SKM-1 (cell line): ENCODE results near the gene PUM1.
"Not testable (repeated sequence)": the region's sequence is repeated elsewhere in the genome, so short reads cannot be mapped to it uniquely, and the experiment has no call there.

ENCODE experiments used
- DNase-seq: peaks from one replicate; lab custom pipeline; 2025; ENCODE audit not compliant: unreplicated experiment; lab: John Stamatoyannopoulos, UW

The PUM1 gene

GRCh38 chr1:30968220-30968971, 97.1 kb downstream of the PUM1 start:
- DNase-seq: no peak

GRCh38 chr1:30966690-30967369, 98.7 kb downstream of the PUM1 start:
- DNase-seq: no peak

DNA sequence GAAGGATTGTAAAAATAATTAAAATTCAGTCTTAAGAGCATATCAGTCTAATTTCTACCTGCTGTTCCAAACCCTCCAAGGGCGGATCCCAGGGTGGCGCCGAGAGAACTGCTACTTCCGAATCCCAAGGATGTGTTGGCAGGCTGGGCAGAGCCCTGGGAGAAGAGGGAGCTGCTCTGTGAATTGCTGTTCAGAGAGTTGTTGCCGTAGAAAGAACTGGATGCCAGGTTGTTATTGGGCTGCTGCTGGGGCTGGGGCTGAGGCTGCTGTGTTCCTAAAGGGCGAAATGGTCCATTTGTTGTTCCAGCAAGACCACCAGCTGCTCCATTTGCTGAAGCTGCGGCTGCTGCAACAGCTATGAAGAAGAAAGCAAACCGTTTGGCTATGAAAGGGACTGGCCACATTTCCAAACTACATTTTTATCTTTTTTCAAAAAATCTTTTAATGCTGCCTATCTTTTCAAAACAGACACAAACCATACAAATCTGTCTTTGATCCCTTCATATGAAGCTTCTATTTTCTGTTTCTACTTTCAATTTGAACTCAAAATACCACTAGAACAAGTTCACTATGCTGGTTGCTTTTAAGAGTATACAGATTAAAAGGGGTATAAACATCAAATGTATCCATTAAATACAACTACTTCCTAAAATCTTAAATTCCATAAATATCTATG, 99.5 kb downstream of the PUM1 start:
- DNase-seq: no peak

DNA sequence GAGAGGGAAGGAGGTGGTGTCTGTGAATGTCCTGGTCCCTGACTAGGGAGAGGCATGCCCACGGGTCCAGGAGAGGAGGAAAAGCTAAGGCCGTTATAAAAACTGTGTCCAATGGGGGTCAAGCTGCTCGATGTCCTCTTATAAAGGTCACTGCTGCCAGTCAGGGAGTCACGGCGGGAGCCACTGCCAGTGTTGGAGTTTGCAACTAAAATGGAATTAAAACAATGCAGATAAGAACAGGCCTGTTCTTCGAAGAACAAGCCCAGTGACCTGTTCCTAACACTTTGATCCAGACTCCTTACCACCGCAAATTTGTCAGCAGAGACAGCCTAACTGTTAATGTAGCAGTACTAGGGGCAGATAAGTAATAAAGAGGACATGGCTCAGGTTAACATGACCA, 100.8 kb downstream of the PUM1 start:
- no peak for DNase-seq

DNA sequence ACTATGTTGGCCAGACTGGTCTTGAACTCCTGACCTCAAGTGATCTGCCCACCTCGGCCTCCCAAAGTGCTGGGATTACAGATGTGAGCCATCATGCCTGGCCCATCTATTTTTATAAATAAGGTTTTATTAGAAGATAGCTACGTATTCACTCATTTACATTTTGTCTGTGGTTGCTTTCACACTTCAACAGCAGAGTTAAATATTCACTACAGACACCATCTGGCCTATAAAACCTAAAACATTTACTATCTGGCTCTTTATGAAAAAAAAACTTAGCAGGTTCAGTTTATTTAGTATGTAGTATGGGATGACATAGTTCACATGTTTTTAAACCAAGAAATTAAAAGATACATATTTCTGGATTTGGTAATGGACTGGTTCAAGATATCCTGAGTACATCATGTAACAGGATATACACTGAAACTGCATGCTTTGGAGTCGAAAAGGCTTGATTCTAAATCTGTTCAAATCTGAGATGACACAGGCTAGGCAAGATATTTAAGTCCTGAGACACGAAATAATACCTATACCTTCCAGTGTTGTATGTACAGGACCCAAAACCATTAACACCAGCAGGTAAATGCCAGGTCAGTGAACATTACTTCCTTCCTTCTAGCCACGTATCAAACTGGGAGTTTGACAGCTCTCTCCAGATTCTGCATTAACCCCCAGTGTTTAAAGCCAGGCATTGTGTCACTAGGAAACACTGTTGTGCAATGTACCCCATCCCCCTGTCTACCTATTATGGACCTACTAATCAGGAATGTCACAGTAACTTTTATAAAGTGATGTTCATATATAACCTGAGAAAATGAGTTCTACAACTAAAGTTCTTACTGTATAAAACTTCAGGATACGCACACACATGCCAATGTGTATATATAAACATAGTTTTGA, 102.7 kb downstream of the PUM1 start:
- no peak for DNase-seq

DNA sequence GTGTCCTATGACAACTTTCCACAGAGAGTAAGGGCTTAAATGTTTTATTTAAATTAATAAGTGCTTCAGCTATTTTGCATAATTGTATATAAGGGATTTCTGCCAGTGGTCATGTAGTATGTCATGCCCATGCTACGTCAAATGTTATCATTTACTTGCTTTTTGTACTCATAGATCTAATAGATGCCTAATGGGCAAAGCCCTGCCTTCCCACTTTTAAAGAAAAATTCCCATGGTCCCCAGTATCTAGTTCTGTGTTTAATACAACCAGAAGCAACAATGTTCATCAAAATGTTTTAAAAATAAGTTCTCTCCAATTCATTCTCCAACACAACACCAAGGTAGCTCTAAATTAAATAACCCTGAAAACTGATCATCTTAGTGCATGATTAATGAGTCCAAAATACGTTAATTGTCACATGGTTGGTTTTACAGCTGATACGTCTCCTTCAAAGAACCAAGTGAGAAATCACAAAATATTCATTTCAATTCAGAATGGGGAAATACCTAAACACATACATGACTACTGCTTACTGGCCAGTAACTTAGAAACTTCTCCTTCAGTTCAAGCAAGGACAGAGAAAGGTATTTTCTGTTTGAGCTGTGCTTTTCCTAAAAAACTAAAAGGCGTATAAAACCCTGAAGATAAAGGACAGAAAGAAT, 107.8 kb downstream of the PUM1 start:
- DNase-seq: no peak

DNA sequence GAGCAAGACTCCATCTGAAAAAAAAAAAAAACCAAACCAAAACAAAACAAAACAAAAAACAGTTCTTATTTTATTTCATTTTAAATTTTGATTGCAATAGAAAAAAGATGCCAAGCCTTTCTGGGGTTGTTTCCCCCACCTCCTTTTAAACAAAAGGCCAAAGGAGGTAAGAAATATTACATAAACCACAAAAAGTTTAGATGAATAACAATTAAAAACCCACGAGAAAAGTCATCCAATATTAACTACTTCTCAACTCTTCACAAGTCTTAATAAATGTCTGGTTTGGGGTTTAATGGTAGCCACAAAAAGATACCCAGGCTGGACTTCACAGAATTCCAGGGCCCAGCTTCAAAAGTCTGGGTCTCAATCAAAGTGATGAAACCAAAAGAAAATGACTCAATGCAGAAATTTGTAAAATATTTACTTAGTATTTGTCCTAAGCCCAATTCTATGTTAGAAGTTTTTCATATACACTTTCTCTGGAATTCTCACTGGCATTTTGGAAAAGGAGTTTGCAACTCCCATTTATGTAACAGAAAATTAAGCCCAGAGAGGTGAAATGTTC, 110.0 kb downstream of the PUM1 start:
- no peak for DNase-seq

GRCh38 chr1:30953685-30954084, 111.8 kb downstream of the PUM1 start:
- no peak for DNase-seq

DNA sequence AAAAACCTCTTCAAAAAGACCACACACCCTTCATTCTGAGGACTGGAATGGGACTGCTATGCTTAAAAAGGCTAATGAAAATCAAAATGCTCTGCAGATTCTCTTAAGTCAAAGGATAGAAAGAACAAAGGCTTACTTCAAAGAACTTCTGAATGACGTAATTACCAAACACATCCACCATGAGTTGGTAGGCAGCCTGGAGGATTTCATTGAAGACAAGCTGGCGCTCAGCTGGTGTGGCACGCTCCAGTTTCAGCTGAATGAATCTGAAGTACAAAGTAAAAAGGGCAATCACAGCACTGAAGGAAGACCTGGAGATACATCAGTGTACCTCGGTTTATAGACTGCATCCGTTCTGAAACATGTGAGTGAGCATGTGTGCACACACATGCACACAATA, 113.4 kb downstream of the PUM1 start:
- no peak for DNase-seq

DNA sequence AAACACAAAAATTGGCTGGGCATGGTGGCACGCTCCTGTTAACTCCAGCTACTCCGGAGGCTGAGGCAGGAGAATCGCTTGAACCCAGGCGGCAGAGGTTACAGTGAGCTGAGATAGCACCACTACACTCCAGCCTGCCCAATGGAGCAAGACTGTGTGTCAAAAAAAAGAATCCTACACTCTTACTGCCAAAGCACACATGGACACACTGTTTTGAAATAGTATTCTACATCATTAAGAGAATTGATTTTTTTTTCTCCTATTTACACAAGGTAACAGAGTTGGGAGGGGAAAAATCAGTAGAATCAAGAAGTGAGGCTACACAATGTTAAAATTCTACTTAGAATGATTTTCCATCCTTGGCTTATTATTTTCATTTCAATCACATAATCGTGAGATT, 114.8 kb downstream of the PUM1 start:
- no peak for DNase-seq

DNA sequence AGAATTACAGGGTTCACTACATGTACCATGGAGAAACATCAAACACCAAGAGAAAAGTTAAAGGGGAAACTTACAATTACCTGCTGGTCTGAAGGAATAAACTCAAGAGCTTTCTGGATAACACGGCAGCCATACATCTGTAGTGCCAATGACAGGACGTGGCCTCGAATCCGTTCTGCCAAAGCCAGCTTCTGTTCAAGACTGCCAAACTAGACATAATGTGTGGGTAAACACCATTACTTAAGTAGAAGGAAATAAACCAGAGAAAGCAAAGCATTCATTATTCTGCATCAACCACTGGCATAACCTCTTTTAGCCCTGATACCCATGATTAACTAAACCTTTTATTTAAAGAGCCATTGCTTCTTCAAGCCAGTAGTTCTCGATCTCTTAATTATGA, 115.5 kb downstream of the PUM1 start:
- DNase-seq: no peak

- not testable (repeated sequence) for DNase-seq
These were observed 116.1 kb downstream of the PUM1 start for GRCh38 chr1:30949487-30949838.

DNA sequence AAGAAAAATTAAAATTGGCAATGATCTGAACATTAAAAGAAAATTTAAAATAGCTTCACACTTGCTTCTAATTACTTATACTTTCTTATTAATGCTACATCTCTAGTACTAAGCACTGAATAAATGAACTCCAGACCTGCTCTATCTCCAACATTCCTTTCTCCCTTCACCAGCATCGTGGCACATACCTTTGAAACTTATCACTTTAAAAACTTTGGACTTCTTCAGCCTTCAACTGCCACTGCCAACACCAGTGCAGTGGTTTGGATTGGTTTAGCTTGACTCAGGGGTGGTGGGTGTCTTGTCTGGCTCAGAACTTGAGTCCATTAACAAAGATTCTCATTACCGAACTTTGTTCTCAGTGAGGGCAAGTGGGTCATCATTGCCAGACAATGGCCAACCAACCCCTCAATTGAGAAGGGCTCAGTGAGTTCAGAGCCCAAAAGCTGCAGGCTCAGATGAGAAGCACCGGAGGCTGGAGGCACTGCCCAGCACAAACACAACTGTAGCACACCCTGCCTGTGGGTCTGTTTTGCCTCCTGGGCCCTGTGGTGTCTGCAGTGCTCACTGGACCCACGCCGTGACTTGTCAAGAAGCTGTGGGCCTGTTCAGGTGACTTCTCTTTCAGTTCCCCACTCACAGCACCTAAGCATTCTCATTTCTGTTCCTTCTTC, 116.6 kb downstream of the PUM1 start:
- not testable (repeated sequence) for DNase-seq

DNA sequence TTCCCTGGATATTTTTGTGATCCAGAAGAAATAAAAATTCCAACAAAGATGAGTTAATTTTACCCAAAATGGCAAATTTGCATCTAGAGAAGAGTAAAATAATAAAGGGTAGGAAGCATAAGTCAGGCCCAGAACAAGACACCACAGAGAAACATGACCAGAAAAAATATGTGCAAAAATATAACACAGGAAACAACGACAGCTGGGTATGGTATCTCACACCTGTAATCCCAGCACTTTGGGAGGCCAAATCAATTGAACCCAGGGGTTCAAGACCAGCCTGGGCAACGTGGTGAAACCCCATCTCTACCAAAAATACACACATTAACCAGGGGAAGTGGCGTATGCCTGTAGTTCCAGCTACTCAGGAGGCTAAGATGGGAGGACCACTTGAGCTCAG, 117.2 kb downstream of the PUM1 start:
- DNase-seq: no peak

DNA sequence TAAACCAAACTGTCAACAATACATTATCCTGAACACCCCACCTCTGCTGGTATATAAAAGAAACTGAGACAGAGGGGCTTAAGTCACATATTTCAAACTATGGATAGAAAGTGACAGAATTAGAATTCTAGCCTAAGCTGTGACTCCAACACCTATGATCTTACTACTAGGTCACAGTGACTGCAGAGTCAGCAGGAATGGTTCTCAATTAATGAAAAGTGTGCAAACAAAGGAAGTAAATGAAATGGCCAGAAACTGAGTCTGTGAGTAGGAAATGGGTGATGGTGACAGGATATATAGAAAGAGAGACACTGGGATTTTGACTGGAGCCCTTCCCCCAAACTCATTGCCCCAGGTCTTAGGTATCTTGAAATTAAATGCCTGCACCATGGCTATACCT, 118.3 kb downstream of the PUM1 start:
- no peak for DNase-seq

- no peak for DNase-seq
These were observed 123.1 kb downstream of the PUM1 start for GRCh38 chr1:30942326-30942963.

DNA sequence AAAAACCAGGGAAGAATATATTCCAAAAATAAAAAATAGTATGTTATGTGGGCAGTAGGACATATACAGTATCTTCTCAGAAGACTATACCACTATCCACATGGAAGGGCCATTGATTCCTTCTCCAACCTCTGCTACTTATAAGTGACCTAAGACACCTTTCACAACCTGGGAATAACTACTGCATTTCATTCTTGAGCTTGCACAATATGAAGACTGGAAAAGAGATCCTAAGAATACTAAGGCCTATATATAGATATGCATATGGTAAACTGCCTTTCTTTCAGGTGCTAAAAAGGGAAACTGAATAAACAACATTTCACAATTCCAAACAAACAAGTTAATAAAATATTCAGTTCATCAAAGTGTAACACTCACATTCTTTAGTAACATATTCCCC, 125.0 kb downstream of the PUM1 start:
- no peak for DNase-seq

DNA sequence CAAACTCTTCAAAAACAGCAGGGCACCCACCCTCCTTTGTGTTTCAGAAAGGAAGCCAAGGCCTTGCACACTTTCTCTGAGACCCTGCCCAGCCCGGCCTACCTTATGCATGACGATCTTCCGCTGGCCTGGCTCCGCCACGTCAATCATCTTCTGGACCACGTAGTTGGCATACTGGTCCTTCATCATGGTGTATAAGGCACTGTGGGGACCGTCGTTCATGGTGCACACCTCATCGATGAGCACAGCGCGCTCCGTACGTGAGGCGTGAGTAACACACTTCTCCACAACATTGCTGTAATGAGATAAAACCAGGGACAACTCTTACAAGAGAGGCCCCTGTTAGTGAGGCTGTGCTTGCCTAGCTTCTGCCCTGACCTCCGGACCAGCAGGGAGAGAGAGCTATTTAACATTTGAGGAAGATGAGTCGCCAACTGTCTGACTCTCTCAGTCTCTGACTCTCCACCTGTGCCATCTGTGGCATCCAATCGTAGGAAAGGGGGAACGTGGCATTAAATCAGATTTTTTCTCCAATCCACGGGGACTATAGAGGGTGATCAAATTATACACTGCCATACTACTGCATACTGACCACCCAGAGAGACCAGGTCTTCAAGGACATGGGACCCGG, 128.9 kb downstream of the PUM1 start:
- DNase-seq: no peak

DNA sequence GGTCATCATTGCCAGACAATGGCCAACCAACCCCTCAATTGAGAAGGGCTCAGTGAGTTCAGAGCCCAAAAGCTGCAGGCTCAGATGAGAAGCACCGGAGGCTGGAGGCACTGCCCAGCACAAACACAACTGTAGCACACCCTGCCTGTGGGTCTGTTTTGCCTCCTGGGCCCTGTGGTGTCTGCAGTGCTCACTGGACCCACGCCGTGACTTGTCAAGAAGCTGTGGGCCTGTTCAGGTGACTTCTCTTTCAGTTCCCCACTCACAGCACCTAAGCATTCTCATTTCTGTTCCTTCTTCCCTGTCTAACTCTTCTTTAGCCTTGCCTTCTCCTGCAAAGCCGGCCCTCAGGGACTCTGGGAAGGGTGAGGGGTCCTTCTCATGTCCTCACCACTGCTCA, 129.8 kb downstream of the PUM1 start:
- not testable (repeated sequence) for DNase-seq
